WTC11 (cell line): Measurements from ENCODE around the gene LYZ. TPM values are rescaled to one million over a fixed set of nuclear protein-coding genes. Genes with fewer than 3 reads are reported as not detected.

ENCODE experiments used
- ATAC-seq: fragments of 200-7000 bp; cut with Tn5 transposase; 2 replicates; pipeline ENCODE4 v1.10.0; 2021; ENCODE audit warnings: mild to moderate bottlenecking, moderate library complexity
- CTCF ChIA-PET: fragments of 300-600 bp; sonication (Branson Sonifier 250); formaldehyde crosslinking; loops from one replicate; lab custom pipeline; 2021; ENCODE audit warnings: antibody characterized with exemption; lab: Charles Lee
- POLR2A ChIA-PET: fragments of 350-600 bp; sonication (Branson Sonifier 250); formaldehyde crosslinking; loops from one replicate; lab custom pipeline; 2021; ENCODE audit warnings: antibody characterized with exemption; lab: Charles Lee
- DNase-seq: peaks from one replicate; pipeline ENCODE4 v3.0.0; 2021; ENCODE audit warnings: low spot score
- H3K27ac Mint-ChIP-seq: 2 replicates; pipeline ENCODE4 v1.8.0; 2021; ENCODE audit warnings: mixed read lengths
- H3K27me3 Mint-ChIP-seq: 2 replicates; pipeline ENCODE4 v1.8.0; 2021; ENCODE audit warnings: low read depth, mild to moderate bottlenecking, moderate library complexity, mixed read lengths
- H3K36me3 Mint-ChIP-seq: 2 replicates; pipeline ENCODE4 v1.8.0; 2021; ENCODE audit warnings: mixed read lengths
- H3K4me1 Mint-ChIP-seq: 2 replicates; pipeline ENCODE4 v1.8.0; 2022; ENCODE audit warnings: mixed read lengths
- H3K4me3 Mint-ChIP-seq: 2 replicates; pipeline ENCODE4 v1.8.0; 2021; ENCODE audit warnings: mild to moderate bottlenecking, moderate library complexity, mixed read lengths
- H3K9me3 Mint-ChIP-seq: 2 replicates; pipeline ENCODE4 v1.8.0; 2021; ENCODE audit warnings: mixed read lengths
- ATF1 ChIP-seq: sonication (generic); formaldehyde crosslinking; IDR thresholded peaks from 2 replicates; pipeline ENCODE4 v1.8.1; 2023; ENCODE audit warnings: mild to moderate bottlenecking, moderate library complexity, missing genetic modification reagents
- CBFB ChIP-seq: sonication (generic); formaldehyde crosslinking; IDR thresholded peaks from 2 replicates; pipeline ENCODE4 v1.8.1; 2022; ENCODE audit warnings: mild to moderate bottlenecking, low read depth, missing genetic modification reagents
- E2F5 ChIP-seq: sonication (generic); formaldehyde crosslinking; IDR thresholded peaks from 2 replicates; pipeline ENCODE4 v1.8.1; 2022; ENCODE audit warnings: mild to moderate bottlenecking, moderate library complexity, missing genetic modification reagents
- HMGA2 ChIP-seq: fragments of 250-450 bp; sonication (Bioruptor Pico); IDR thresholded peaks from 2 replicates; pipeline ENCODE4 v1.4.0; 2021; ENCODE audit warnings: mild to moderate bottlenecking, moderate library complexity
- JUN ChIP-seq: sonication (generic); formaldehyde crosslinking; IDR thresholded peaks from 2 replicates; pipeline ENCODE4 v1.8.0; 2023; ENCODE audit warnings: mild to moderate bottlenecking, missing genetic modification reagents
- NFATC4 ChIP-seq: fragments of 250-450 bp; sonication (Bioruptor Pico); IDR thresholded peaks from 2 replicates; pipeline ENCODE4 v1.9.0; 2021; ENCODE audit warnings: mild to moderate bottlenecking
- NR1H2 ChIP-seq: sonication (generic); formaldehyde crosslinking; IDR thresholded peaks from 2 replicates; pipeline ENCODE4 v1.9.0; 2021; ENCODE audit warnings: mild to moderate bottlenecking, moderate library complexity, missing genetic modification reagents
- NR2C2 ChIP-seq: sonication (generic); formaldehyde crosslinking; IDR thresholded peaks from 2 replicates; pipeline ENCODE4 v1.8.0; 2022; ENCODE audit warnings: mild to moderate bottlenecking, missing genetic modification reagents
- PREB ChIP-seq: sonication (generic); formaldehyde crosslinking; IDR thresholded peaks from 2 replicates; pipeline ENCODE4 v1.8.1; 2022; ENCODE audit warnings: mild to moderate bottlenecking, missing genetic modification reagents, moderate library complexity, borderline replicate concordance
- SOX15 ChIP-seq: fragments of 250-450 bp; sonication (Bioruptor Pico); IDR thresholded peaks from 2 replicates; pipeline ENCODE4 v1.9.0; 2021; ENCODE audit warnings: mild to moderate bottlenecking
- SP1 ChIP-seq: sonication (generic); formaldehyde crosslinking; conservative IDR thresholded peaks from 2 replicates; pipeline ENCODE4 v1.8.1; 2022; ENCODE audit warnings: missing genetic modification reagents
- TEAD1 ChIP-seq: sonication (generic); formaldehyde crosslinking; IDR thresholded peaks from 2 replicates; pipeline ENCODE4 v1.8.0; 2022; ENCODE audit warnings: mild to moderate bottlenecking, missing genetic modification reagents
- TEAD4 ChIP-seq: sonication (generic); formaldehyde crosslinking; IDR thresholded peaks from 2 replicates; pipeline ENCODE4 v1.8.0; 2022; ENCODE audit warnings: mild to moderate bottlenecking, missing genetic modification reagents
- USF1 ChIP-seq: sonication (generic); formaldehyde crosslinking; IDR thresholded peaks from 2 replicates; pipeline ENCODE4 v1.8.0; 2022; ENCODE audit warnings: mild to moderate bottlenecking, missing genetic modification reagents
- USF2 ChIP-seq: sonication (generic); formaldehyde crosslinking; IDR thresholded peaks from 2 replicates; pipeline ENCODE4 v1.8.1; 2023; ENCODE audit warnings: mild to moderate bottlenecking, missing genetic modification reagents, moderate library complexity
- ZBTB21 ChIP-seq: sonication (generic); formaldehyde crosslinking; IDR thresholded peaks from 2 replicates; pipeline ENCODE4 v1.8.1; 2023; ENCODE audit warnings: mild to moderate bottlenecking, missing genetic modification reagents, borderline replicate concordance
- ZNF219 ChIP-seq: sonication (generic); formaldehyde crosslinking; IDR thresholded peaks from 2 replicates; pipeline ENCODE4 v1.8.0; 2023; ENCODE audit warnings: missing genetic modification reagents, mild to moderate bottlenecking, borderline replicate concordance
- ZNF423 ChIP-seq: fragments of 250-450 bp; sonication (Bioruptor Pico); IDR thresholded peaks from 2 replicates; pipeline ENCODE4 v2.1.2; 2022; ENCODE audit warnings: mild to moderate bottlenecking, moderate library complexity
- ZNF532 ChIP-seq: fragments of 250-450 bp; sonication (Bioruptor Pico); IDR thresholded peaks from 2 replicates; pipeline ENCODE4 v1.9.0; 2021; ENCODE audit warnings: mild to moderate bottlenecking, borderline replicate concordance
- total RNA-seq: library from RNA; stranded (reverse); gene quantifications from 3 replicates; pipeline ENCODE4 v1.2.3, GENCODE V29; 2021

Gene LYZ
- total RNA-seq, 1 experiment from 2014 or later, result 1.0 TPM

GRCh38 chr12:69392179-69392928 lies 44.2 kb downstream of the LYZ start (continued):
- no peak for TF ChIP-seq USF2
- no peak for TF ChIP-seq NR2C2 (CRISPR knock-in tag)
- no peak for TF ChIP-seq SP1 (CRISPR knock-in tag)
- no peak for TF ChIP-seq ZBTB21
- no peak for TF ChIP-seq SOX15 (CRISPR knock-in tag)
- no peak for TF ChIP-seq ZNF423 (CRISPR knock-in tag)
- no peak for TF ChIP-seq TEAD4 (CRISPR knock-in tag)

GRCh38 chr12:69396041-69396440 lies 47.9 kb downstream of the LYZ start:
- ChIA-PET POLR2A (no interaction called here), CTCF (no interaction called here)
- no peak overlapping the region for H3K27ac Mint-ChIP-seq
- no peaks in the 10 kb centered on the region for H3K4me1 Mint-ChIP-seq
- H3K27me3 Mint-ChIP-seq, result no peaks in the 10 kb centered on the region
- peaks cover 30% of the 10 kb centered on the region for H3K36me3 Mint-ChIP-seq
- DNase-seq (no peak), ATAC-seq (no peak)
- no peak overlapping the region for H3K4me3 Mint-ChIP-seq
- TF ChIP-seq ZNF532 (CRISPR knock-in tag) (no peak), ZNF219 (no peak), SOX15 (CRISPR knock-in tag) (no peak), TEAD1 (CRISPR knock-in tag) (no peak), NFATC4 (CRISPR knock-in tag) (no peak), PREB (CRISPR knock-in tag) (no peak), E2F5 (CRISPR knock-in tag) (no peak), USF1 (no peak), NR1H2 (no peak), ATF1 (CRISPR knock-in tag) (no peak), JUN (CRISPR knock-in tag) (no peak), HMGA2 (no peak), CBFB (CRISPR knock-in tag) (no peak)
- H3K9me3 Mint-ChIP-seq, result peaks cover 16% of the 10 kb centered on the region
